ENCODE data around the gene CAVIN2.
A peak's percentile ranks its signal among the peaks of the same experiment; 100 is the strongest.

Gene CAVIN2

DNA sequence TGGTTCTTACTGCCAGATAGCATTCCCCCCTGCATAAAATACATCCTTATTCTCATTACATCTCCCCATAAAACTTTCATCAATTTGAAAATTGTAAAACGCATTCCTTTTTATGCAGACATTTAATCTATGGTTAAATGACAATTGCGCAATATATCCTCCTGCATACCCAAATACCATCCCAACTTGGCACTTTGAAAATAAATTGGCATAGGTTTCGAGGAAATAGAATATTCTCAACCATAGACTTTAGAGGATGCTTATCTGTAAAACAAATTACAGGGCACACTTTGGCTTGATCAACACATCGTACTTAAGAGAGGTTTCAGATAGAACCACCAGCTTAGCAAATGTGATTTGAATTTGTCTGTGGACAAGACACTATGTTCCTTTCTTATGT lies 31.0 kb upstream of the CAVIN2 start:
- DNase-seq (ENCODE audit: low read depth), result no peak
- TF ChIP-seq, protein P1, sequence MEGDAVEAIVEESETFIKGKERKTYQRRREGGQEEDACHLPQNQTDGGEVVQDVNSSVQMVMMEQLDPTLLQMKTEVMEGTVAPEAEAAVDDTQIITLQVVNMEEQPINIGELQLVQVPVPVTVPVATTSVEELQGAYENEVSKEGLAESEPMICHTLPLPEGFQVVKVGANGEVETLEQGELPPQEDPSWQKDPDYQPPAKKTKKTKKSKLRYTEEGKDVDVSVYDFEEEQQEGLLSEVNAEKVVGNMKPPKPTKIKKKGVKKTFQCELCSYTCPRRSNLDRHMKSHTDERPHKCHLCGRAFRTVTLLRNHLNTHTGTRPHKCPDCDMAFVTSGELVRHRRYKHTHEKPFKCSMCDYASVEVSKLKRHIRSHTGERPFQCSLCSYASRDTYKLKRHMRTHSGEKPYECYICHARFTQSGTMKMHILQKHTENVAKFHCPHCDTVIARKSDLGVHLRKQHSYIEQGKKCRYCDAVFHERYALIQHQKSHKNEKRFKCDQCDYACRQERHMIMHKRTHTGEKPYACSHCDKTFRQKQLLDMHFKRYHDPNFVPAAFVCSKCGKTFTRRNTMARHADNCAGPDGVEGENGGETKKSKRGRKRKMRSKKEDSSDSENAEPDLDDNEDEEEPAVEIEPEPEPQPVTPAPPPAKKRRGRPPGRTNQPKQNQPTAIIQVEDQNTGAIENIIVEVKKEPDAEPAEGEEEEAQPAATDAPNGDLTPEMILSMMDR (IDR thresholded peaks at IDR 0.05; ENCODE audit: control insufficient read depth, insufficient read depth, low read depth, low read length, missing control alignments), result no peak

DNA sequence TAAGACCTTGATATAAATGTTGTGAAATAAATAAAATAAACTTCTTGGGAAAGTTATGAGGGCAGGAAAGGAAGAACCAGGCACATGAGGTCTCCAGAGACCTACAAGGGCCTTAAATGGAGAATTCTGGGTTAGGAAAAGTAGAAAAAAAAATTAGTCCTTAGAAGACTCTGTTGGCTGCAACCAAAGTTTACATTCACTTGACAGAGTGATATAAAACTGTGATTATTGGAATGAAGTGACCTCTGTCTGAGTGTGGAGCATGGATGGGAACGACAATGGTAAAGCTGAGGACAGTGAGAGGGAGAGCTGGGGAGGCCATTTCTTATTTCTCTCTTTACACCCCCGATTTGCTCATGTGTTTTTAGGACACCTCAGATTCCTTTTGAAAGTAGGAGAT lies 29.0 kb upstream of the CAVIN2 start:
- TF ChIP-seq, protein P1 (IDR thresholded peaks at IDR 0.05; ENCODE audit: control insufficient read depth, insufficient read depth, low read depth, low read length, missing control alignments), result no peak
- H3K4me3 ChIP-seq (ENCODE audit: control insufficient read depth, low read depth, low read length), result no peak overlapping the region

More for the DNA sequence above, 31.0 kb upstream of the CAVIN2 start:
- H3K4me3 ChIP-seq (ENCODE audit: control insufficient read depth, low read depth, low read length), result no peak overlapping the region

DNA sequence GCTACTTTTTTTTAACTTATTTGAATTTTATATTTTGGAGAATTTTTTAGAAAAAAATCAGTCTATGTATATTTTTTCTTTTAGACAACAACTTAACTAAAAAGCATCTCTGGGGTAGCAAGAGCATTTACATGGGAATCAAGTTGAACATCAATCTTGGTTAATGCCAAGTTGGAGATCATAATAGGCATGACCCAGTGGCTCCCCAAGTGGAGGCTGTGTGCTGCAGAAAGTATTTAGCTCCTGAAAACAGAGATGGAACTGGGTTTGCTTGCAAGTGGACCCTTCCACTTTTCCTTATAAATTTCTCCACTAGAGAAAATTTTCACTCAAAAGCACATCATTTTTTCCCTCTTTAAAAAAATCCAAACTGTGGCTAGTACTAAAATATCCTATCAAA lies 23.9 kb upstream of the CAVIN2 start:
- no peak for DNase-seq (ENCODE audit: low read depth)
- TF ChIP-seq, protein P1 (IDR thresholded peaks at IDR 0.05; ENCODE audit: control insufficient read depth, insufficient read depth, low read depth, low read length, missing control alignments), result peak; percentile 21

More for the DNA sequence above, 29.0 kb upstream of the CAVIN2 start:
- no peak for DNase-seq (ENCODE audit: low read depth)

GRCh38 chr2:191869781-191870180 lies 22.9 kb upstream of the CAVIN2 start:
- DNase-seq (ENCODE audit: low read depth), result no peak
- TF ChIP-seq, protein P1 (IDR thresholded peaks at IDR 0.05; ENCODE audit: control insufficient read depth, insufficient read depth, low read depth, low read length, missing control alignments), result no peak
- H3K4me3 ChIP-seq (ENCODE audit: control insufficient read depth, low read depth, low read length), result no peak overlapping the region

More for the DNA sequence above, 23.9 kb upstream of the CAVIN2 start:
- H3K4me3 ChIP-seq (ENCODE audit: control insufficient read depth, low read depth, low read length), result no peak overlapping the region

DNA sequence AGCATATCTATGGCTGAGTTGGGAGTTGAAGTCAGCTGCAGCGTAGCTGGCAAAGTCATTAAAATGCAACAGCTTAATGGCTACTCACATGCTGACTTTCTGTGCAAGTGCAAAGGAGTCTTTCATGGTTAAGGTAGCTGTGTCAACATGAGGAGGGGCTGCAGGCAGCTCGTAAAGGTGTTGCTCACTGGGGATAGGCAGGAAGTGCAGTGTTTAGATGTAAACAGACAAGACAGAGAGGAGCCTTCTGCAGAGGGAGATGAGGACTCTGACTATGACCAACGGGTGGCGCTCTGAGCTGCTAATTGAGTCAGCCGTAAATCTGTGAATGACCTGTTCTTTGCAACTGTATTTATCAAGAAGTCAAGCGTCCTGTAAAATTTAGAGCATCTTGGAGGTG lies 22.3 kb upstream of the CAVIN2 start:
- no peak overlapping the region for H3K4me3 ChIP-seq (ENCODE audit: control insufficient read depth, low read depth, low read length)
- no peak for DNase-seq (ENCODE audit: low read depth)
- TF ChIP-seq, protein P1 (IDR thresholded peaks at IDR 0.05; ENCODE audit: control insufficient read depth, insufficient read depth, low read depth, low read length, missing control alignments), result peak; percentile 53

DNA sequence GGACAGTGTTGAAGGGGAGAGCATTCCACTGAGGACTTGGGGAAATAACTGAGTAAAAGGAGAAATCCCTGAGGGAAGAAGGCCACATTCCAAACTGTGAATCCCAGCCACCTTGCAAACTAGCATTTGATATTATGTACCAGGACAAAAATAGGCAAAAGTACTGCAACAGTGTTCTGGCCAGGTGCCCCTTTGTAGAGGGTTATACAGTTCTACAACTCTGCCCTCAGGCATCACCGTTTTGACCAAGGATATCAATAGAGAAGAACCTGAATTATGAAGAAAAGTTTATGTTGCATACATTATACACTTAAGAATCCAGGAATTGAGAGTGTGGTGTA lies 20.6 kb upstream of the CAVIN2 start:
- DNase-seq (ENCODE audit: low read depth), result no peak
- no peak overlapping the region for H3K4me3 ChIP-seq (ENCODE audit: control insufficient read depth, low read depth, low read length)
- TF ChIP-seq, protein P1 (IDR thresholded peaks at IDR 0.05; ENCODE audit: control insufficient read depth, insufficient read depth, low read depth, low read length, missing control alignments), result no peak
